HepG2 (cell line): ENCODE results near the gene NPDC1. TPM values are rescaled to one million over a fixed set of nuclear protein-coding genes. Genes with fewer than 3 reads are reported as not detected.

Experiments used
- AGO1 ChIP-seq: fragments of 200-400 bp; formaldehyde crosslinking; IDR thresholded peaks from 2 replicates; pipeline ENCODE4 v1.6.1; 2017; ENCODE audit warnings: mild to moderate bottlenecking, low read depth, low read length, moderate library complexity; ENCODE audit not compliant: poor library complexity, severe bottlenecking
- CREM ChIP-seq, 2 experiments: sonication (generic) in 1 of 2; formaldehyde crosslinking in 1 of 2; IDR thresholded peaks; 2 replicates each; pipeline versions ENCODE4 v1.4.0 to v1.6.1; 2016 to 2020; ENCODE audit warnings: antibody characterized with exemption in 1 of 2, mild to moderate bottlenecking in 1 of 2, missing genetic modification reagents in 1 of 2
- FOXA3 ChIP-seq: IDR thresholded peaks from 2 replicates; pipeline ENCODE4 v1.6.1; 2016; ENCODE audit warnings: missing genetic modification reagents, missing compliant biosample characterization
- RXRB ChIP-seq: IDR thresholded peaks from 2 replicates; pipeline ENCODE4 v1.6.1; 2016; ENCODE audit warnings: borderline replicate concordance, missing genetic modification reagents, missing compliant biosample characterization
- STAT6 ChIP-seq: sonication (generic); formaldehyde crosslinking; IDR thresholded peaks from 2 replicates; pipeline ENCODE4 v1.4.0; 2020; ENCODE audit warnings: missing genetic modification reagents, mild to moderate bottlenecking, borderline replicate concordance
- TGIF2 ChIP-seq: IDR thresholded peaks from 2 replicates; pipeline ENCODE4 v1.6.1; 2016; ENCODE audit warnings: control low read depth, missing compliant biosample characterization
- ZBTB21 ChIP-seq: sonication (generic); formaldehyde crosslinking; IDR thresholded peaks from 2 replicates; pipeline ENCODE4 v1.4.0; 2020; ENCODE audit warnings: missing genetic modification reagents
- ZBTB37 ChIP-seq: sonication (generic); formaldehyde crosslinking; IDR thresholded peaks from 2 replicates; pipeline ENCODE4 v1.4.0; 2020; ENCODE audit warnings: mild to moderate bottlenecking, missing genetic modification reagents
- ZMYM3 ChIP-seq: sonication (generic); formaldehyde crosslinking; IDR thresholded peaks from 2 replicates; pipeline ENCODE4 v1.5.1; 2020; ENCODE audit warnings: mild to moderate bottlenecking, missing genetic modification reagents
- ZNF24 ChIP-seq: fragments of 450-650 bp; IDR thresholded peaks from 2 replicates; pipeline ENCODE4 v1.6.1; 2017; ENCODE audit warnings: antibody characterized with exemption, mild to moderate bottlenecking
- ZNF484 ChIP-seq: sonication (generic); formaldehyde crosslinking; IDR thresholded peaks from 2 replicates; pipeline ENCODE4 v1.5.1; 2020; ENCODE audit warnings: mild to moderate bottlenecking, low read depth, missing genetic modification reagents, borderline replicate concordance
- ZNF512 ChIP-seq: sonication (generic); formaldehyde crosslinking; IDR thresholded peaks from 2 replicates; pipeline ENCODE4 v1.4.0; 2020; ENCODE audit warnings: mild to moderate bottlenecking, missing genetic modification reagents
- polyA plus RNA-seq, 8 experiments: library from polyadenylated mRNA; depleted of rRNA in 3 of 8; stranded (reverse) in 7 of 8; unstranded in 1 of 8; fragments of >200 nt; fragmentation: Illumina TruSeq in 4 of 8; extraction: Trizol in 4 of 8; gene quantifications; 2 replicates each; pipeline versions ENCODE4 v1.2.1 to v1.2.3, GENCODE V29; 2011 to 2016; ENCODE audit warnings: low read depth in 4 of 8, missing spikeins in 1 of 8, mixed read lengths in 1 of 8; ENCODE audit not compliant: insufficient read depth in 1 of 8
- total RNA-seq, 5 experiments: library from RNA; depleted of rRNA; stranded (reverse); fragments of >200 nt; fragmentation: Illumina TruSeq; extraction: Trizol; gene quantifications; 2 replicates each; pipeline ENCODE4 v1.2.3, GENCODE V29; 2016; ENCODE audit warnings: low read depth in 1 of 5

The NPDC1 gene
- total and polyA plus RNA-seq, 2 of the 13 experiments (the other 11 are each of a cell fraction or from before 2014, with no cell fraction given) = 0.84 to 5.4 TPM

- TF ChIP-seq ZBTB37 (CRISPR knock-in tag) (no peak), ZNF484 (no peak), ZMYM3 (CRISPR knock-in tag) (no peak), FOXA3 (CRISPR knock-in tag) (no peak), AGO1 (peak; percentile 61), RXRB (CRISPR knock-in tag) (no peak), CREM (IDR thresholded peaks at IDR 0.05) (peak; percentile 32; the same call in 1 of the 2 replicates), CREM (CRISPR knock-in tag; IDR thresholded peaks at IDR 0.05) (no peak), TGIF2 (CRISPR knock-in tag) (0 out of 2 replicates have a peak, but pooled peaks have one; percentile 20), STAT6 (CRISPR knock-in tag) (no peak), ZNF512 (CRISPR knock-in tag) (no peak), ZNF24 (no peak), ZBTB21 (CRISPR knock-in tag) (no peak)
- TF ChIP-seq, all 625 proteins: peak for 118
Observed at GRCh38 chr9:137070201-137070905, 24.4 kb upstream of the NPDC1 start, which contains the start of gene SAPCD2 (continued).
